ENCODE measurements around the gene BAZ1B.
"Not testable (repeated sequence)": the region's sequence is repeated elsewhere in the genome, so short reads cannot be mapped to it uniquely, and the experiment has no call there.

BAZ1B gene

DNA sequence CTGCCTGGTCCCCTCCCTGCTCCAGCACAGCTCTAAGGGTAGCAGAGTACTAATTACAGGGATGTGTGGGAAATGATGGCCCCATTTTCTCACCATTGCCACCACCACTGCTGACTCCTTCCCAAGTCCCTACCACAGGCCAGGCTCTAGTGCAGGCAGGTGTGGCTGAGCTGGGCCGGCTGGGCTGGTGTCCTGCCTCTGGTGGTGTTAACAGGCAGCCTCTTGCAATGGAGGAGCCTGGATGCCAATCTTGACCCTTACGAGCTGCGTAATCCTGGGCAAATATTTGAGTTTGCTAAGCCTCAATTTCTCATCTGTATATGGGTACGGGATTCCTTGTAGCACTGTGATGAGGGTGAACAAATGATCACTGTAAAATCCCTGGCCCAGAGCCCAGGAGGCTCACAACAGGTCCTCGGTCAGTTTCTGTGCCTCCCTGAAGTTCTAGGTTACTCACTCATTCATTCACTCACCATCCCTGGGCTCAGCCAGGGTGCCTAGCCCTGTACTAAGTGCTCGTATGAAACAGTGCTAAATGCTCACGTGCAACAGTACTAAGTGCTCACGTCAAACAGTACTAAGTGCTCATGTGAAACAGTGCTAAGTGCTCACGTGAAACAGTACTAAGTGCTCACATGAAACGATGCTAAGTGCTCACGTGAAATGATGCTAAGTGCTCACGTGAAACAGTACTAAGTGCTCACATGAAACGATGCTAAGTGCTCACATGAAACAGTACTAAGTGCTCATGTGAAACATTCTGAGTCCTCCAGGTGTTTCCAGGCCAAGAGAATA lies 90.9 kb downstream of the BAZ1B start:
- H3K36me3 ChIP-seq (ENCODE audit: control insufficient read depth in 2 of 2, insufficient read depth in 1 of 2, low read length in 2 of 2) = no peaks in the 10 kb centered on the region
- ChIA-PET CTCF (interaction anchor here (2.1 kb wide), 1 partner anchor 20 kb away, joined by 7 read pairs; no protein-coding TSS in a partner anchor), POLR2A (interaction anchor here (0.9 kb wide), 1 partner anchor 284 kb away, joined by 3 read pairs; no protein-coding TSS in a partner anchor)
- H3K9me3 ChIP-seq (ENCODE audit: control insufficient read depth, insufficient read depth, low read depth, low read length) = no peaks in the 10 kb centered on the region
- TF ChIP-seq OVOL3 (tag by site-specific recombination; IDR thresholded peaks at IDR 0.05) = no peak
- no peak for TF ChIP-seq ZNF561 (tag by site-specific recombination; IDR thresholded peaks at IDR 0.05; ENCODE audit: borderline replicate concordance)
- TF ChIP-seq, protein P1, sequence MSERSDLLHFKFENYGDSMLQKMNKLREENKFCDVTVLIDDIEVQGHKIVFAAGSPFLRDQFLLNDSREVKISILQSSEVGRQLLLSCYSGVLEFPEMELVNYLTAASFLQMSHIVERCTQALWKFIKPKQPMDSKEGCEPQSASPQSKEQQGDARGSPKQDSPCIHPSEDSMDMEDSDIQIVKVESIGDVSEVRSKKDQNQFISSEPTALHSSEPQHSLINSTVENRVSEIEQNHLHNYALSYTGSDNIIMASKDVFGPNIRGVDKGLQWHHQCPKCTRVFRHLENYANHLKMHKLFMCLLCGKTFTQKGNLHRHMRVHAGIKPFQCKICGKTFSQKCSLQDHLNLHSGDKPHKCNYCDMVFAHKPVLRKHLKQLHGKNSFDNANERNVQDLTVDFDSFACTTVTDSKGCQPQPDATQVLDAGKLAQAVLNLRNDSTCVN (tag by site-specific recombination; optimal IDR thresholded peaks at IDR 0.05) = no peak
- no peak for TF ChIP-seq ZNF776 (tag by site-specific recombination; IDR thresholded peaks at IDR 0.05; ENCODE audit: borderline replicate concordance)
- no peak for TF ChIP-seq ZNF211 (tag by site-specific recombination; IDR thresholded peaks at IDR 0.05; ENCODE audit: low read depth)
- TF ChIP-seq ZSCAN16 (tag by site-specific recombination; IDR thresholded peaks at IDR 0.05) = peak; percentile 87
- TF ChIP-seq GLIS1 (tag by site-specific recombination; IDR thresholded peaks at IDR 0.05) = no peak
- TF ChIP-seq, protein P2, sequence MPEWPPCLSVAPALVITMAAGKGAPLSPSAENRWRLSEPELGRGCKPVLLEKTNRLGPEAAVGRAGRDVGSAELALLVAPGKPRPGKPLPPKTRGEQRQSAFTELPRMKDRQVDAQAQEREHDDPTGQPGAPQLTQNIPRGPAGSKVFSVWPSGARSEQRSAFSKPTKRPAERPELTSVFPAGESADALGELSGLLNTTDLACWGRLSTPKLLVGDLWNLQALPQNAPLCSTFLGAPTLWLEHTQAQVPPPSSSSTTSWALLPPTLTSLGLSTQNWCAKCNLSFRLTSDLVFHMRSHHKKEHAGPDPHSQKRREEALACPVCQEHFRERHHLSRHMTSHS (tag by site-specific recombination; IDR thresholded peaks at IDR 0.05) = no peak
- TF ChIP-seq ZNF600 (tag by site-specific recombination; IDR thresholded peaks at IDR 0.05) = peak; percentile 58; the same call in 1 of the 2 replicates
- no peak overlapping the region for H3K27ac ChIP-seq (ENCODE audit: extremely low read depth, low read depth, low read length)
- peaks cover 6% of the 10 kb centered on the region; the same call in 1 of the 2 replicates for H3K4me1 ChIP-seq (ENCODE audit: control insufficient read depth, insufficient read depth, low read length)
- no peak overlapping the region for H3K4me3 ChIP-seq (ENCODE audit: low read depth, low read length)

- not testable (repeated sequence) for H3K36me3 ChIP-seq (ENCODE audit: control insufficient read depth in 2 of 2, insufficient read depth in 1 of 2, low read length in 2 of 2); H3K4me3 ChIP-seq (ENCODE audit: low read depth, low read length); H3K27ac ChIP-seq (ENCODE audit: extremely low read depth, low read depth, low read length); H3K9me3 ChIP-seq (ENCODE audit: control insufficient read depth, insufficient read depth, low read depth, low read length); H3K4me1 ChIP-seq (ENCODE audit: control insufficient read depth, insufficient read depth, low read length)
- POLR2A ChIA-PET = interaction anchor here (0.9 kb wide), 1 partner anchor 285 kb away, joined by 3 read pairs; no protein-coding TSS in a partner anchor
- TF ChIP-seq ZNF121 (tag by site-specific recombination; IDR thresholded peaks at IDR 0.05) = peak; percentile 90
- CTCF ChIA-PET = interaction anchor here (2.1 kb wide), 1 partner anchor 21 kb away, joined by 7 read pairs; no protein-coding TSS in a partner anchor
Observed at GRCh38 chr7:73430540-73430939, 91.6 kb downstream of the BAZ1B start.

- Histone ChIP-seq H3K27ac (ENCODE audit: extremely low read depth, low read depth, low read length) (no peak overlapping the region), H3K4me1 (ENCODE audit: control insufficient read depth, insufficient read depth, low read length) (no peaks in the 10 kb centered on the region), H3K4me3 (ENCODE audit: low read depth, low read length) (no peak overlapping the region), H3K36me3 (ENCODE audit: control insufficient read depth in 2 of 2, insufficient read depth in 1 of 2, low read length in 2 of 2) (no peaks in the 10 kb centered on the region), H3K9me3 (ENCODE audit: control insufficient read depth, insufficient read depth, low read depth, low read length) (no peaks in the 10 kb centered on the region)
- POLR2A ChIA-PET = interaction anchor here (0.9 kb wide), 1 partner anchor 285 kb away, joined by 3 read pairs; no protein-coding TSS in a partner anchor
- CTCF ChIA-PET = interaction anchor here (2.1 kb wide), 1 partner anchor 22 kb away, joined by 7 read pairs; no protein-coding TSS in a partner anchor
- TF ChIP-seq ZNF121 (tag by site-specific recombination; IDR thresholded peaks at IDR 0.05) (peak; percentile 82), GLI4 (tag by site-specific recombination; IDR thresholded peaks at IDR 0.05) (no peak)
Observed at GRCh38 chr7:73429622-73430505, 92.2 kb downstream of the BAZ1B start.

GRCh38 chr7:73429215-73429614 lies 92.9 kb downstream of the BAZ1B start:
- no peaks in the 10 kb centered on the region for H3K36me3 ChIP-seq (ENCODE audit: control insufficient read depth in 2 of 2, insufficient read depth in 1 of 2, low read length in 2 of 2)
- H3K4me1 ChIP-seq (ENCODE audit: control insufficient read depth, insufficient read depth, low read length) = no peaks in the 10 kb centered on the region
- H3K4me3 ChIP-seq (ENCODE audit: low read depth, low read length) = no peak overlapping the region
- ChIA-PET POLR2A (no interaction called here), CTCF (interaction anchor here (2.1 kb wide), 1 partner anchor 22 kb away, joined by 7 read pairs; no protein-coding TSS in a partner anchor)
- H3K27ac ChIP-seq (ENCODE audit: extremely low read depth, low read depth, low read length) = no peak overlapping the region
- H3K9me3 ChIP-seq (ENCODE audit: control insufficient read depth, insufficient read depth, low read depth, low read length) = no peaks in the 10 kb centered on the region
- TF ChIP-seq ZNF660 (tag by site-specific recombination; IDR thresholded peaks at IDR 0.05) = no peak
- TF ChIP-seq ZEB2 (tag by site-specific recombination; IDR thresholded peaks at IDR 0.05) = no peak
- TF ChIP-seq KLF7 (tag by site-specific recombination; IDR thresholded peaks at IDR 0.05; ENCODE audit: borderline replicate concordance) = no peak
- TF ChIP-seq, protein P3, sequence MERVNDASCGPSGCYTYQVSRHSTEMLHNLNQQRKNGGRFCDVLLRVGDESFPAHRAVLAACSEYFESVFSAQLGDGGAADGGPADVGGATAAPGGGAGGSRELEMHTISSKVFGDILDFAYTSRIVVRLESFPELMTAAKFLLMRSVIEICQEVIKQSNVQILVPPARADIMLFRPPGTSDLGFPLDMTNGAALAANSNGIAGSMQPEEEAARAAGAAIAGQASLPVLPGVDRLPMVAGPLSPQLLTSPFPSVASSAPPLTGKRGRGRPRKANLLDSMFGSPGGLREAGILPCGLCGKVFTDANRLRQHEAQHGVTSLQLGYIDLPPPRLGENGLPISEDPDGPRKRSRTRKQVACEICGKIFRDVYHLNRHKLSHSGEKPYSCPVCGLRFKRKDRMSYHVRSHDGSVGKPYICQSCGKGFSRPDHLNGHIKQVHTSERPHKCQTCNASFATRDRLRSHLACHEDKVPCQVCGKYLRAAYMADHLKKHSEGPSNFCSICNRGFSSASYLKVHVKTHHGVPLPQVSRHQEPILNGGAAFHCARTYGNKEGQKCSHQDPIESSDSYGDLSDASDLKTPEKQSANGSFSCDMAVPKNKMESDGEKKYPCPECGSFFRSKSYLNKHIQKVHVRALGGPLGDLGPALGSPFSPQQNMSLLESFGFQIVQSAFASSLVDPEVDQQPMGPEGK (tag by site-specific recombination; IDR thresholded peaks at IDR 0.05) = peak; percentile 31; the same call in 1 of the 2 replicates
- TF ChIP-seq ZNF221 (tag by site-specific recombination; IDR thresholded peaks at IDR 0.05; ENCODE audit: borderline replicate concordance) = no peak
- TF ChIP-seq ZNF645 (tag by site-specific recombination; IDR thresholded peaks at IDR 0.05) = no peak
- peak; percentile 69 for TF ChIP-seq EGR2 (tag by site-specific recombination; IDR thresholded peaks at IDR 0.05; ENCODE audit: low read depth)

Measured in HEK293 (cell line).